Gastroesophageal sphincter (tissue), 4 donors: ENCODE measurements around the gene SLC7A1. TPM values are rescaled to one million over a fixed set of nuclear protein-coding genes. Genes with fewer than 3 reads are reported as not detected.

Experiments used
- ATAC-seq: fragments of 150-250 bp; one replicate; pipeline ENCODE4 v1.9.1; 2016; ENCODE audit warnings: mild to moderate bottlenecking, moderate library complexity
- H3K27ac ChIP-seq, 4 donors: fragments of 200-600 bp; sonication (generic) in 3 of 4; 1 replicate in 3 of 4; 2 replicates in 1 of 4; pipeline ENCODE4 v1.5.1; 2016 to 2019
- H3K27me3 ChIP-seq: fragments of 200-600 bp; sonication (generic); one replicate; pipeline ENCODE4 v1.5.1; 2019
- H3K36me3 ChIP-seq, 2 donors: fragments of 200-600 bp; sonication (generic); one replicate each; pipeline ENCODE4 v1.5.1; 2019; ENCODE audit warnings: control low read depth in 1 of 2
- H3K4me1 ChIP-seq, 3 donors: fragments of 200-600 bp; sonication (generic); 1 replicate in 2 of 3; 2 replicates in 1 of 3; pipeline ENCODE4 v1.5.1; 2016 to 2019; ENCODE audit warnings: control low read depth in 2 of 3
- H3K4me3 ChIP-seq, 2 donors: fragments of 200-600 bp; sonication (generic); one replicate each; pipeline ENCODE4 v1.5.1; 2019; ENCODE audit warnings: mild to moderate bottlenecking in 1 of 2, moderate library complexity in 1 of 2
- H3K9me3 ChIP-seq, 3 donors: fragments of 200-600 bp; sonication (generic); one replicate each; pipeline ENCODE4 v1.5.1; 2017 to 2019; ENCODE audit warnings: control low read depth in 2 of 3
- EP300 ChIP-seq: sonication (generic); formaldehyde crosslinking; IDR thresholded peaks from one replicate; pipeline ENCODE4 v1.6.1; 2017; ENCODE audit warnings: antibody characterized with exemption, mild to moderate bottlenecking
- POLR2A ChIP-seq, 2 donors: fragments of 450-650 bp; IDR thresholded peaks; one replicate each; pipeline ENCODE4 v1.6.1; 2017; ENCODE audit warnings: antibody characterized with exemption in 2 of 2, mild to moderate bottlenecking in 2 of 2, moderate library complexity in 1 of 2
- POLR2AphosphoS5 ChIP-seq: sonication (generic); formaldehyde crosslinking; IDR thresholded peaks from one replicate; pipeline ENCODE4 v1.6.1; 2017; ENCODE audit warnings: antibody characterized with exemption
- WGBS, 2 donors: methylation state at CpG; one replicate each; pipeline ENCODE4 v1.1.5; 2018; ENCODE audit warnings: low coverage in 1 of 2; 5-methylcytosine and 5-hydroxymethylcytosine counted together
- total RNA-seq, 4 donors: library from RNA; depleted of rRNA; stranded (reverse); fragments of >200 nt; gene quantifications; one replicate each; pipeline ENCODE4 v1.1.0, GENCODE V29; 2016
- TF ChIP-seq, protein P1 (sequence below), 4 experiments: fragments of 200-600 bp in 2 of 4; fragments of 450-650 bp in 2 of 4; sonication (generic) in 1 of 4; IDR thresholded peaks; one replicate each; pipeline ENCODE4 v1.5.1; 2017 to 2019; ENCODE audit warnings: antibody characterized with exemption in 4 of 4, mild to moderate bottlenecking in 2 of 4, moderate library complexity in 2 of 4

Gene SLC7A1
- total RNA-seq, 4 donors from 2014 or later: 13.5 to 33.8 (median 22.1) TPM

DNA sequence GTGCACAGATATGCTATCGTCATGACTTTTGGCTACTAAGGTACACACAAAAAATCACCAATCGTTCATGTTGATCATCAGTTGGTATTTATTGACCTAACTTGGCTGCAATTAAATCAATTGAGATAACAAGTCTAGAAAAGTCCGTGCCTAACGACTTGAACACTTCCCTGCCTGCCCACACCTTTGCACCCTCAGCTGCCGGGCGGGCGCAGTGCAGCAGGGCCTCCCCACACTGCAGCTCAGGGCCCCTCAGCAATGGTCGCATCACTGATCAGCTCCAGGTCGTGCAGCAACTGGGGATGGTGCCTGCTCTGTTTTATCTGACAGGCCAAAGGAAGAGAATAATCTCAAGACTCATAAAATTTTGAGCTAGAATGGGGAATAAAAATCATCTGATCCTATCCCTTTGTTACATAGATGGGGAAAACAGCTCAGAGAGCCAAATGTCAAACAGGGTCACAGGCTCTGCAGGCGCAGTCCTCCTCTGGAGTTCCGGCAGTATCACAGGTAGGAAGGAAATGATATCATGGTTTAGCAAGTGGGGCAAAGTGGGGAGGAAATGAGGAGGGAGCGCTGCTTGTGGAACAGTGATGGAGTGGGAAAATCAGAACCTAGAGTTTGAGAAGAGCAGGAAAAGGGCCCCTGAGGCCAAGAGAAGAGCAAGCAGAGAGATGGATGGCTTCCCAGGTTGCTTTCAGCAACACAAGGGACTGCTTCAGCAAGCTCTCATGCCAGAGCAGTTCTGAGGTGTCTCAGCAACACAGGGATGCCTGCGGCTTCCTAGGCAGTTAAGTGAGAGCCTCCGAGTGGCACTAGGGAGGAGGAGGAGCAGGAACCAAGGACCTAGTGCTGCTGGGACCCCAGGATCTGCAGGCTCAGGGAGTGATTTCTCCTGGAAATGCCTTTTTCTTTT is 57.5 kb downstream of the SLC7A1 start:
- no peaks in the 10 kb centered on the region for H3K27me3 ChIP-seq
- no peaks in the 10 kb centered on the region for H3K9me3 ChIP-seq
- WGBS, 2 donors: 76 to 90% methylated on average over 7 to 8 of the region's 14 CpGs
- H3K36me3 ChIP-seq: peaks cover 0 to 14% of the 10 kb centered on the region in 2 donors
- no peak for ATAC-seq
- H3K27ac ChIP-seq: no peak overlapping the region
- H3K4me3 ChIP-seq: no peak overlapping the region
- TF ChIP-seq, protein P1, sequence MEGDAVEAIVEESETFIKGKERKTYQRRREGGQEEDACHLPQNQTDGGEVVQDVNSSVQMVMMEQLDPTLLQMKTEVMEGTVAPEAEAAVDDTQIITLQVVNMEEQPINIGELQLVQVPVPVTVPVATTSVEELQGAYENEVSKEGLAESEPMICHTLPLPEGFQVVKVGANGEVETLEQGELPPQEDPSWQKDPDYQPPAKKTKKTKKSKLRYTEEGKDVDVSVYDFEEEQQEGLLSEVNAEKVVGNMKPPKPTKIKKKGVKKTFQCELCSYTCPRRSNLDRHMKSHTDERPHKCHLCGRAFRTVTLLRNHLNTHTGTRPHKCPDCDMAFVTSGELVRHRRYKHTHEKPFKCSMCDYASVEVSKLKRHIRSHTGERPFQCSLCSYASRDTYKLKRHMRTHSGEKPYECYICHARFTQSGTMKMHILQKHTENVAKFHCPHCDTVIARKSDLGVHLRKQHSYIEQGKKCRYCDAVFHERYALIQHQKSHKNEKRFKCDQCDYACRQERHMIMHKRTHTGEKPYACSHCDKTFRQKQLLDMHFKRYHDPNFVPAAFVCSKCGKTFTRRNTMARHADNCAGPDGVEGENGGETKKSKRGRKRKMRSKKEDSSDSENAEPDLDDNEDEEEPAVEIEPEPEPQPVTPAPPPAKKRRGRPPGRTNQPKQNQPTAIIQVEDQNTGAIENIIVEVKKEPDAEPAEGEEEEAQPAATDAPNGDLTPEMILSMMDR (IDR thresholded peaks at IDR 0.05): no peak
- no peak for TF ChIP-seq EP300
- no peak for TF ChIP-seq POLR2AphosphoS5
- no peak for TF ChIP-seq POLR2A (IDR thresholded peaks at IDR 0.05)
- peaks cover 0 to 32% (median 0%) of the 10 kb centered on the region in 3 donors for H3K4me1 ChIP-seq

DNA sequence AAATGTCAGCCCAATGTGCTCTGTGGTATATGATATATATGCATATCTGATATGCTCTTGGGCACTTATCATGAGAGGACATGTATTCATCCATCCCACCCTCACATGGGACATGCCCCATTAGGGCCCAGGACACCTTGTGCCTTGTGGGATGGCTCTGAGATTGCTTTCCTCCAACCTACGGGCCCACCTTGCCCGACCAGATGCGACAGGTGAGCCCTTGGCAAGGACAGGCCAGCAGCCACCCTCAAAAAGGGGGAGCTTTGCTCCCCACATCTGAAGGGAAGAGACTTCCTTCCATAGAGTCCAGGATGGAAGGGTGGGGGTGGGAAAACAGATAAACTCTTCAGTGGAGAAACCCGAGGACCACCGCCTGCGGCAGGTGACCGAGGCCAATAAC is 58.6 kb downstream of the SLC7A1 start:
- Histone ChIP-seq H3K36me3 (peaks cover 0 to 25% of the 10 kb centered on the region in 2 donors), H3K4me3 (no peak overlapping the region), H3K27me3 (no peaks in the 10 kb centered on the region), H3K9me3 (no peaks in the 10 kb centered on the region), H3K4me1 (peaks cover 0 to 43% (median 0%) of the 10 kb centered on the region in 3 donors), H3K27ac (no peak overlapping the region)
- no peak for ATAC-seq
- TF ChIP-seq, protein P1 (IDR thresholded peaks at IDR 0.05): no peak
- TF ChIP-seq POLR2A (IDR thresholded peaks at IDR 0.05): no peak
- no peak for TF ChIP-seq POLR2AphosphoS5
- WGBS, 2 donors: 100% methylated on average over 4 of the region's 7 CpGs; no CpG with 5 or more reads in 1 of the 2 donors

DNA sequence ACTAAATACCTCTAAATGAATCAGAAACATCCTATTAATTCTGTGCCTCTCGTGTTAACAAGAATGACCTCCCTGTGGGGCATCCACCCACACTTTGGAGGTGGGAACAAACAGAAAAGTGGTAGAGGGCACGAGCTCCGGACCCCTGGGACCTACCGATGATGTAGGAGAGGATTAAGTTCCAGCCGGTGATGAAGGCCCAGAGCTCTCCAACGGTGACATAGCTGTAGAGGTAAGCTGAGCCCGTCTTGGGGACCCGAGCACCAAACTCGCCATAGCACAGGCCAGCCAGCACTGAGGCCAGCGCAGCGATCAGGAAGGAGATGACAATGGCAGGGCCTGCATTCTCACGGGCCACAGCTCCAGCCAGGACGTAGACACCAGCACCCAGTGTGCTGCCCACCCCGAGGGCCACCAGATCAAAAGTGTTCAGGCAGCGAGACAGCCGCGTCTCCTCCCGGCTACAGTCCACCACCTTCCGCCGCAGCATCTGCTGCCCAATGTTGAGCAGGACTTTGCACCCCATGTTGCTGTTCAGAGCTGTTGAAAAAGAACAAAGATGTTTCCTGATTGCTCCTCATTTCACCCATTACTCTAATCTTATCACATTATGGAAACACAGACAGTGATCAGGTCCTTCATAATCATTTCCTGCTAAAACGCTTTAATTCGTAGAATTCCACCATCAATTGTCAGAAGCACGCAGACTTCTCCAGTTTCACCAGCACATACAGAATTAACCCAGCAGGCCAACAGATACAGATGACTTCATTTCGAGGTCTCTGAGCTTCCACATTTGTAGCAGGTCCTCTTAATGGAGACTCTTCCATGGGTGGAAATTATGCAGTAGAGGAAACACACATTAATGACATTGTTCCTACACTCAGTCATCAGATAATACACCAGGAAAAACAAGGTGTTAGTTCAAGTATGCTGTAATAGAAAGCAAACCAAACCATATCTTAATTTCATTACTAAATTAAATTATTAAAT is 59.5 kb downstream of the SLC7A1 start:
- WGBS, 2 donors: 81 to 99% methylated on average over 9 to 11 of the region's 24 CpGs

DNA sequence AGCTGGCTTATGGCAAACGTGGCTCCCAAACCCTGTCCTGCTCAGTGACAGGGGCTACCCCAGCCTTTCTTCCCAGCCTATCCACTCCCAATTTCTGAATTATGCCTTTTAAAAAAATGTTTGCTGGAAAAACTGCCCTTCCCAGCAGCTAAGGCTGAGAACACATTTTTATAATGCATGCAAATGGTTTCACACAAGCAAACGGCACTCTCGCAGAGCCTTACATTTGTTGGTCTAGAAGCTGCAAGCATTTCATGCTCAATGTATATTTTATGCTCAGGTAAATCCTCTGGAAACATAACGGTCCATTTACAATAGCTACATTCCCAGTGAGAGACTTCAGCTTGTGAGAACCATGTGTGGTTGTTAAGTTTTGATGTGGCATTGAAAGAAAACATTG is 61.4 kb downstream of the SLC7A1 start:
- Histone ChIP-seq H3K36me3 (peaks cover 0 to 48% of the 10 kb centered on the region in 2 donors), H3K4me1 (peaks cover 0 to 35% (median 0%) of the 10 kb centered on the region in 3 donors), H3K27me3 (no peaks in the 10 kb centered on the region), H3K9me3 (no peaks in the 10 kb centered on the region), H3K4me3 (no peak overlapping the region), H3K27ac (no peak overlapping the region)
- no peak for TF ChIP-seq POLR2AphosphoS5
- no peak for TF ChIP-seq POLR2A (IDR thresholded peaks at IDR 0.05)
- no peak for TF ChIP-seq EP300
- TF ChIP-seq, protein P1 (IDR thresholded peaks at IDR 0.05): no peak
- 78 to 91% methylated on average over 3 to 4 of the region's 4 CpGs for WGBS, 2 donors
- no peak for ATAC-seq

More for the DNA sequence above, 59.5 kb downstream of the SLC7A1 start:
- Histone ChIP-seq H3K4me3 (no peak overlapping the region), H3K27ac (no peak overlapping the region), H3K36me3 (peaks cover 0 to 33% of the 10 kb centered on the region in 2 donors), H3K4me1 (peaks cover 0 to 48% (median 0%) of the 10 kb centered on the region in 3 donors), H3K27me3 (no peaks in the 10 kb centered on the region), H3K9me3 (no peaks in the 10 kb centered on the region)
- TF ChIP-seq POLR2AphosphoS5 (no peak), POLR2A (IDR thresholded peaks at IDR 0.05) (no peak), EP300 (no peak)
- TF ChIP-seq, protein P1 (IDR thresholded peaks at IDR 0.05): no peak
- no peak for ATAC-seq
